Spleen (tissue), 11 donors: ENCODE measurements around the gene SNX4. TPM values are rescaled to one million over a fixed set of nuclear protein-coding genes. Genes with fewer than 3 reads are reported as not detected.
"Not testable (repeated sequence)": the region's sequence is repeated elsewhere in the genome, so short reads cannot be mapped to it uniquely, and the experiment has no call there.

Experiments
- DNase-seq: peaks from one replicate; pipeline ENCODE4 v3.0.0-alpha.2; 2020
- H3K27ac ChIP-seq, 8 donors: fragments of 200-600 bp; sonication (generic) in 7 of 8; 1 replicate in 4 of 8; 2 replicates in 4 of 8; pipeline versions ENCODE4 v1.5.0 to v1.8.0; 2016 to 2021; ENCODE audit warnings: inconsistent platforms in 4 of 8, mild to moderate bottlenecking in 4 of 8, moderate library complexity in 1 of 8
- H3K27me3 ChIP-seq, 7 donors: fragments of 200-600 bp; sonication (generic) in 6 of 7; replicated peaks in 1 of 7; 1 replicate in 4 of 7; 2 replicates in 3 of 7; pipeline versions ENCODE4 v1.5.0 to v1.8.0; 2016 to 2021; ENCODE audit warnings: inconsistent platforms in 3 of 7, mild to moderate bottlenecking in 1 of 7
- H3K36me3 ChIP-seq, 6 donors: fragments of 200-600 bp; sonication (generic) in 5 of 6; 1 replicate in 4 of 6; 2 replicates in 2 of 6; pipeline versions ENCODE4 v1.5.0 to v1.8.0; 2016 to 2021; ENCODE audit warnings: inconsistent platforms in 2 of 6
- H3K4me1 ChIP-seq, 6 donors: fragments of 200-600 bp; sonication (generic) in 5 of 6; 1 replicate in 3 of 6; 2 replicates in 3 of 6; pipeline versions ENCODE4 v1.5.0 to v1.8.0; 2016 to 2021; ENCODE audit warnings: inconsistent platforms in 3 of 6
- H3K4me3 ChIP-seq, 8 donors: fragments of 200-600 bp; sonication (generic) in 7 of 8; 1 replicate in 4 of 8; 2 replicates in 4 of 8; pipeline versions ENCODE4 v1.5.0 to v1.8.0; 2016 to 2021; ENCODE audit warnings: inconsistent platforms in 4 of 8, mild to moderate bottlenecking in 4 of 8, moderate library complexity in 2 of 8
- H3K9me3 ChIP-seq, 8 donors: fragments of 200-600 bp; sonication (generic) in 7 of 8; 1 replicate in 4 of 8; 2 replicates in 4 of 8; pipeline versions ENCODE4 v1.5.0 to v1.8.0; 2016 to 2021; ENCODE audit warnings: inconsistent platforms in 4 of 8
- POLR2A ChIP-seq, 3 donors: fragments of 450-650 bp; IDR thresholded peaks; one replicate each; pipeline ENCODE4 v1.5.1; 2017; ENCODE audit warnings: antibody characterized with exemption in 3 of 3, mild to moderate bottlenecking in 1 of 3
- POLR2AphosphoS5 ChIP-seq, 3 donors: sonication (generic); formaldehyde crosslinking; IDR thresholded peaks; one replicate each; pipeline ENCODE4 v1.5.1; 2017; ENCODE audit warnings: antibody characterized with exemption in 3 of 3
- WGBS, 5 donors: extraction: QIAGEN DNeasy Blood & Tissue Kit in 3 of 5; methylation state at CpG; one replicate each; pipeline versions ENCODE4 v1.1.5 to v1.1.7; 2013 to 2018; 5-methylcytosine and 5-hydroxymethylcytosine counted together
- intact Hi-C: fragments of 100-400 bp; cut with DNase I; formaldehyde crosslinking; loops from one replicate; pipeline ENCODE4 v1.15.0; 2023; ENCODE audit warnings: low total_unique reads
- polyA plus RNA-seq, 3 donors: library from polyadenylated mRNA; stranded (reverse); fragments of 200-250 nt; gene quantifications; one replicate each; pipeline ENCODE4 v1.2.1, GENCODE V29; 2013
- total RNA-seq, 7 donors: library from RNA; depleted of rRNA in 3 of 7; stranded (reverse); fragments of >200 nt in 3 of 7; fragmentation: NEBNext Ultra II Directional in 4 of 7; extraction: Animal tissue kit (Norgen Biotek cat#: 25700) in 4 of 7; gene quantifications; one replicate each; pipeline versions ENCODE4 v1.1.0 to v1.2.1, GENCODE V29; 2016 to 2021
- TF ChIP-seq, protein P1 (sequence below), 11 experiments: fragments of 200-600 bp in 7 of 11; fragments of 450-650 bp in 4 of 11; sonication (generic) in 4 of 11; IDR thresholded peaks in 8 of 11; conservative IDR thresholded peaks in 3 of 11; 1 replicate in 7 of 11; 2 replicates in 4 of 11; pipeline versions ENCODE4 v1.4.0 to v1.8.0; 2016 to 2021; ENCODE audit warnings: antibody characterized with exemption in 11 of 11, inconsistent platforms in 4 of 11, mild to moderate bottlenecking in 1 of 11
- donor health status: healthy with polysubstance abuse.
- donor health status: DM: no; HTN: no; CAD: no; lungs with moderate emphysema.
- donor health status: DM: no; HTN: no; CAD: no.
- donor health status: Bipolar disorder and iron deficiency.
- donor health status: healthy.
- donor health status: DM: no; HTN: no; CAD: no.
- donor health status: DM: yes; HTN: yes; CAD: no.

Gene SNX4
- total and polyA plus RNA-seq, 10 donors: 12.8 to 55.3 (median 28.2) TPM

DNA sequence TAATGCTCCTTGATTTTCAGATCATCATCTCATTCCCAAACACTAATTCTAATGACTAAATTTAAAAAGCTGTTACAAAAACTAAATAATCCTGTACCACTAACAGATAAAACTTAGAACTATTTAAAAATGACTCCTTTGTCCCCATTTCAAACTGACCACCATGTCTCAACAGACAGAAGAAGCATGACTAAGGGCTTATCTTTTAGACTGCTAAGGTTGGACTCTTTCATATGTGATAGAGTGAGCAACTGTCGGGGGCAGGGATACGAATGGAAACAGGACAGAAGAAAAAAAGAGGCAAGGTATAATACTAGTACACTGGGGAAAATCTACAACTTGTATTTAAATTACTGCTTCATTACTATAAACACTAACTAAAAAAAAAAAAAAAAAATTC is 23.3 kb downstream of the SNX4 start:
- Histone ChIP-seq H3K36me3 (peaks cover 0 to 95% (median 56%) of the 10 kb centered on the region in 6 donors), H3K4me1 (no peaks in the 10 kb centered on the region), H3K4me3 (no peak overlapping the region), H3K27ac (no peak overlapping the region), H3K27me3 (no peaks in the 10 kb centered on the region), H3K9me3 (no peaks in the 10 kb centered on the region)
- intact Hi-C loops: no loop called here
- TF ChIP-seq POLR2A (IDR thresholded peaks at IDR 0.05) (no peak), POLR2AphosphoS5 (IDR thresholded peaks at IDR 0.05) (no peak)
- TF ChIP-seq, protein P1, sequence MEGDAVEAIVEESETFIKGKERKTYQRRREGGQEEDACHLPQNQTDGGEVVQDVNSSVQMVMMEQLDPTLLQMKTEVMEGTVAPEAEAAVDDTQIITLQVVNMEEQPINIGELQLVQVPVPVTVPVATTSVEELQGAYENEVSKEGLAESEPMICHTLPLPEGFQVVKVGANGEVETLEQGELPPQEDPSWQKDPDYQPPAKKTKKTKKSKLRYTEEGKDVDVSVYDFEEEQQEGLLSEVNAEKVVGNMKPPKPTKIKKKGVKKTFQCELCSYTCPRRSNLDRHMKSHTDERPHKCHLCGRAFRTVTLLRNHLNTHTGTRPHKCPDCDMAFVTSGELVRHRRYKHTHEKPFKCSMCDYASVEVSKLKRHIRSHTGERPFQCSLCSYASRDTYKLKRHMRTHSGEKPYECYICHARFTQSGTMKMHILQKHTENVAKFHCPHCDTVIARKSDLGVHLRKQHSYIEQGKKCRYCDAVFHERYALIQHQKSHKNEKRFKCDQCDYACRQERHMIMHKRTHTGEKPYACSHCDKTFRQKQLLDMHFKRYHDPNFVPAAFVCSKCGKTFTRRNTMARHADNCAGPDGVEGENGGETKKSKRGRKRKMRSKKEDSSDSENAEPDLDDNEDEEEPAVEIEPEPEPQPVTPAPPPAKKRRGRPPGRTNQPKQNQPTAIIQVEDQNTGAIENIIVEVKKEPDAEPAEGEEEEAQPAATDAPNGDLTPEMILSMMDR (IDR thresholded peaks at IDR 0.05 in 8 of 11, conservative IDR thresholded peaks at IDR 0.05 in 3 of 11): no peak
- no peak for DNase-seq
- 93 to 97% (median 95%) methylated on average over 2 of the region's 2 CpGs for WGBS, 5 donors

DNA sequence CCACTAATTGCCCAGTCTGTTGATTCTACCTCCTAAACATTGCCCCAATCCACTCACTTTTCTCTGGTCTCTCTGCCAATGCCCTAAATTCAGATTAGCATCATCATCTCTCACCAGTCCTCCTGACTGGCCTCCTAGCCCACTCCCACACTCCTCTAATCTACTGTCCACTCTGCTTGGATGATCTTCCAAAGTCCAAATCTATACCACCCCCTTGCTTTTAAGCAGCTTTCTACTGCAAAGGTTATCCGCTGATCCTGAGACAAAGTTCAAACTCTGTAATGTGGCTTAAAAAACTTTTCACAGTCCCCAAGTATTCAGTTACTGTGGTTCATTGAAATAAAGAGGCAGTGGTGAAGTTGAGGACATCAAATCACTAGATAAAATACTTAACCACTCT is 37.6 kb downstream of the SNX4 start:
- no peak for TF ChIP-seq POLR2AphosphoS5 (IDR thresholded peaks at IDR 0.05)
- TF ChIP-seq POLR2A (IDR thresholded peaks at IDR 0.05): no peak
- TF ChIP-seq, protein P1 (IDR thresholded peaks at IDR 0.05 in 8 of 11, conservative IDR thresholded peaks at IDR 0.05 in 3 of 11): no peak
- H3K27me3 ChIP-seq: no peaks in the 10 kb centered on the region
- 96 to 100% (median 100%) methylated on average over 1 of the region's 1 CpG for WGBS, 5 donors
- DNase-seq: no peak
- no peak overlapping the region for H3K27ac ChIP-seq
- intact Hi-C loops: no loop called here
- H3K4me1 ChIP-seq: no peaks in the 10 kb centered on the region
- H3K4me3 ChIP-seq: no peak overlapping the region
- H3K36me3 ChIP-seq: peaks cover 0 to 98% (median 30%) of the 10 kb centered on the region in 6 donors
- no peaks in the 10 kb centered on the region for H3K9me3 ChIP-seq

DNA sequence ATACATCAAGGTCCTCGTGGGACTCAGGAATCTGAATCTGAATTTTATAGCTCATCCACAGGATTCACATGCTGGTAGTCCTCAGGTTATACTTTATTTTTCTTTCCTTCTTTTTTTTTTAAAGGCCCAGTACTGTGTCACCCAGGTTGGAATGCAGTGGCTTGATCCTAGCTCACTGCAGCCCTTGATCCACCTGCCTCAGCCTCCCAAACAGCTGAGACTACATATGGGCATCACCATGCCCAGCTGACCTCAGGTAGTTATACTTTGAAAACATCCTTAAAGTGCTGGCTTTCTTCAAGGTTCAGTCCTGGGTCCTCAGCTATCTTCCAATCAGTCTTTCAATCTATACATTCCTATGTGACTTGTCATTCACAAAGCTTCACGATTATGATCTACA is 38.2 kb downstream of the SNX4 start:
- H3K27ac ChIP-seq: peak overlapping the region in 3 of 8 donors; percentile 28 to 34 (median 31)
- no peak for DNase-seq
- peaks cover 0 to 97% (median 31%) of the 10 kb centered on the region in 6 donors for H3K36me3 ChIP-seq
- TF ChIP-seq POLR2A (IDR thresholded peaks at IDR 0.05): no peak
- TF ChIP-seq, protein P1 (IDR thresholded peaks at IDR 0.05 in 8 of 11, conservative IDR thresholded peaks at IDR 0.05 in 3 of 11): no peak
- TF ChIP-seq POLR2AphosphoS5 (IDR thresholded peaks at IDR 0.05): no peak
- WGBS, 5 donors: 96 to 99% (median 97%) methylated on average over 2 of the region's 2 CpGs
- no peak overlapping the region for H3K4me3 ChIP-seq
- no peaks in the 10 kb centered on the region for H3K9me3 ChIP-seq
- intact Hi-C loops: no loop called here
- no peaks in the 10 kb centered on the region for H3K4me1 ChIP-seq
- H3K27me3 ChIP-seq: no peaks in the 10 kb centered on the region

DNA sequence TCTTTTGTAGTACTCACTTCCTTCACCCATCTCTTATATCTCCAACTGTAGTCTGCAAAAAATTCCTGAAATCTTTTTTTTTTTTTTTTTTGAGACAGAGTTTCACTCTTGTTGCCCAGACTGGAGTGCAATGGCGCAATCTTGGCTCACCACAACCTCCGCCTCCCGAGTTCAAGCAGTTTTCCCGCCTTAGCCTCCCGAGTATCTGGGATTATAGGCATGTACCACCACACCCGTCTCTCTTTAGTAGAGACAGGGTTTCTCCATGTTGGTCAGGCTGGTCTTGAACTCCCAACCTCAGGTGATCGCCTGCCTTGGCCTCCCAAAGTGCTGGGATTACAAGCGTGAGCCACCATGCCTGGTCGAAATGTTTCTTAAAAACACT is 38.6 kb downstream of the SNX4 start:
- H3K4me3 ChIP-seq, H3K4me1 ChIP-seq, H3K9me3 ChIP-seq, H3K27me3 ChIP-seq, DNase-seq, intact Hi-C loops: not testable (repeated sequence)
- Histone ChIP-seq H3K27ac (peak overlapping the region in 3 of 8 donors; percentile 28 to 34 (median 31)), H3K36me3 (peaks cover 0 to 97% (median 29%) of the 10 kb centered on the region in 6 donors)
- 87 to 95% (median 90%) methylated on average over 9 of the region's 9 CpGs for WGBS, 5 donors
